ENCODE results near the gene GNB1L.
"Not testable (repeated sequence)": the region's sequence is repeated elsewhere in the genome, so short reads cannot be mapped to it uniquely, and the experiment has no call there.

Gene GNB1L

GRCh38 chr22:19779685-19780268 is 74.9 kb downstream of the GNB1L start:
- no peak for DNase-seq (ENCODE audit: low read depth in 2 of 2, low spot score in 1 of 2)

GRCh38 chr22:19779011-19779421 is 75.7 kb downstream of the GNB1L start:
- DNase-seq (ENCODE audit: low read depth in 2 of 2, low spot score in 1 of 2) = no peak

GRCh38 chr22:19777192-19777591 is 77.5 kb downstream of the GNB1L start:
- not testable (repeated sequence) for DNase-seq (ENCODE audit: low read depth in 2 of 2, low spot score in 1 of 2)

GRCh38 chr22:19776433-19777031 is 78.1 kb downstream of the GNB1L start:
- DNase-seq (ENCODE audit: low read depth in 2 of 2, low spot score in 1 of 2) = no peak

GRCh38 chr22:19775496-19776325 is 79.0 kb downstream of the GNB1L start:
- no peak for DNase-seq (ENCODE audit: low read depth in 2 of 2, low spot score in 1 of 2)

- no peak for DNase-seq (ENCODE audit: low read depth in 2 of 2, low spot score in 1 of 2)
These were observed 80.0 kb downstream of the GNB1L start for GRCh38 chr22:19774628-19775027.

- DNase-seq (ENCODE audit: low read depth in 2 of 2, low spot score in 1 of 2) = no peak
These were observed 81.1 kb downstream of the GNB1L start for GRCh38 chr22:19773470-19774040.

GRCh38 chr22:19772673-19773469 is 81.8 kb downstream of the GNB1L start:
- no peak for DNase-seq (ENCODE audit: low read depth in 2 of 2, low spot score in 1 of 2)

- DNase-seq (ENCODE audit: low read depth in 2 of 2, low spot score in 1 of 2) = no peak
These were observed 82.3 kb downstream of the GNB1L start for GRCh38 chr22:19772422-19772672.

GRCh38 chr22:19770349-19771220 is 84.1 kb downstream of the GNB1L start:
- no peak for DNase-seq (ENCODE audit: low read depth in 2 of 2, low spot score in 1 of 2)

GRCh38 chr22:19769393-19769715 is 85.3 kb downstream of the GNB1L start:
- no peak for DNase-seq (ENCODE audit: low read depth in 2 of 2, low spot score in 1 of 2)

- no peak for DNase-seq (ENCODE audit: low read depth in 2 of 2, low spot score in 1 of 2)
These were observed 87.0 kb downstream of the GNB1L start for GRCh38 chr22:19767427-19768341.

GRCh38 chr22:19766511-19767426 is 87.9 kb downstream of the GNB1L start:
- DNase-seq (ENCODE audit: low read depth in 2 of 2, low spot score in 1 of 2) = peak in 1 of 2 donors; percentile 12

- DNase-seq (ENCODE audit: low read depth in 2 of 2, low spot score in 1 of 2) = no peak
These were observed 88.5 kb downstream of the GNB1L start for GRCh38 chr22:19766240-19766510.

GRCh38 chr22:19765477-19766239 is 89.0 kb downstream of the GNB1L start:
- DNase-seq (ENCODE audit: low read depth in 2 of 2, low spot score in 1 of 2) = no peak

GRCh38 chr22:19764636-19765476 is 89.8 kb downstream of the GNB1L start:
- DNase-seq (ENCODE audit: low read depth in 2 of 2, low spot score in 1 of 2) = no peak

GRCh38 chr22:19764299-19764593 is 90.4 kb downstream of the GNB1L start:
- DNase-seq (ENCODE audit: low read depth in 2 of 2, low spot score in 1 of 2) = no peak

Data from stimulated activated CD8-positive, alpha-beta memory T cell treated with anti-CD3 and anti-CD28 coated beads, Interleukin-4, amount 100 ng/mL, for 4 hours (primary cell).